Measurements from ENCODE around the gene APLNR.

GRCh38 chr11:57263351-57263750 is 26.3 kb upstream of the APLNR start:
- TF ChIP-seq CTCF (conservative IDR thresholded peaks at IDR 0.05; ENCODE audit: low read depth, low read length) (no peak), NFE2L2 (IDR thresholded peaks at IDR 0.05; ENCODE audit: low read depth, low read length) (no peak), BHLHE40 (IDR thresholded peaks at IDR 0.05; ENCODE audit: low read depth, low read length) (no peak), POLR2A (IDR thresholded peaks at IDR 0.05; ENCODE audit: low read depth, low read length) (no peak)

Data from IMR-90 (cell line).